K562 (cell line): Measurements from ENCODE around the gene MRPL41. TPM values are rescaled to one million over a fixed set of nuclear protein-coding genes. Genes with fewer than 3 reads are reported as not detected.

Experiments
- BRCA1 ChIP-seq, 2 experiments: fragments of 450-650 bp in 1 of 2; sonication (generic) in 1 of 2; formaldehyde crosslinking in 1 of 2; IDR thresholded peaks; 2 replicates each; pipeline versions ENCODE4 v1.5.0 to v1.6.1; 2017 to 2020; ENCODE audit warnings: mild to moderate bottlenecking in 1 of 2, missing genetic modification reagents in 1 of 2
- BRF1 ChIP-seq: IDR thresholded peaks from 3 replicates; pipeline ENCODE4 v1.6.1; 2011; ENCODE audit warnings: borderline replicate concordance, mild to moderate bottlenecking; ENCODE audit not compliant: insufficient read length; ENCODE audit errors: extremely low read depth
- CBFB ChIP-seq: sonication (generic); formaldehyde crosslinking; IDR thresholded peaks from 2 replicates; pipeline ENCODE4 v1.4.0; 2020; ENCODE audit warnings: mild to moderate bottlenecking, missing genetic modification reagents
- CHD2 ChIP-seq: IDR thresholded peaks from 2 replicates; pipeline ENCODE4 v1.6.1; 2011; ENCODE audit warnings: low read depth, low read length
- E2F1 ChIP-seq: sonication (generic); formaldehyde crosslinking; IDR thresholded peaks from 2 replicates; pipeline ENCODE4 v1.8.1; 2023; ENCODE audit warnings: mild to moderate bottlenecking, missing genetic modification reagents, moderate library complexity
- EZH2 ChIP-seq: IDR thresholded peaks from 2 replicates; pipeline ENCODE4 v1.6.1; 2012; ENCODE audit warnings: low read depth, mild to moderate bottlenecking, inconsistent platforms, low read length, borderline replicate concordance
- IRF9 ChIP-seq: fragments of 450-650 bp; IDR thresholded peaks from 2 replicates; pipeline ENCODE4 v1.6.1; 2016; ENCODE audit warnings: missing biosample characterization, missing genetic modification characterization
- MIER1 ChIP-seq: fragments of 450-650 bp; IDR thresholded peaks from 2 replicates; pipeline ENCODE4 v1.6.1; 2016; ENCODE audit warnings: antibody characterized with exemption, mild to moderate bottlenecking, low read depth
- MTA2 ChIP-seq: fragments of 450-650 bp; IDR thresholded peaks from 2 replicates; pipeline ENCODE4 v1.6.1; 2016; ENCODE audit warnings: low read depth
- SIN3A ChIP-seq, 2 experiments: fragments of 150-350 bp in 1 of 2; IDR thresholded peaks; 2 replicates each; pipeline ENCODE4 v1.6.1; 2011 to 2016; ENCODE audit warnings: borderline replicate concordance in 2 of 2, low read depth in 2 of 2, low read length in 2 of 2, mild to moderate bottlenecking in 2 of 2, moderate library complexity in 2 of 2; ENCODE audit not compliant: control insufficient read depth in 1 of 2
- SNAPC5 ChIP-seq: fragments of 250-450 bp; sonication (Bioruptor Pico); IDR thresholded peaks from 2 replicates; pipeline ENCODE4 v1.8.0; 2021; ENCODE audit warnings: moderate library complexity, mild to moderate bottlenecking, inconsistent platforms
- SRSF1 ChIP-seq: fragments of 200-400 bp; formaldehyde crosslinking; IDR thresholded peaks from 2 replicates; pipeline ENCODE4 v1.6.1; 2017; ENCODE audit warnings: mild to moderate bottlenecking, low read depth, low read length, moderate library complexity
- USF1 ChIP-seq: sonication (generic); formaldehyde crosslinking; IDR thresholded peaks from 2 replicates; pipeline ENCODE4 v1.9.0; 2022; ENCODE audit warnings: mild to moderate bottlenecking, missing genetic modification reagents
- VEZF1 ChIP-seq: fragments of 200-800 bp; sonication (Bioruptor generic); IDR thresholded peaks from 2 replicates; pipeline ENCODE4 v1.6.1; 2017; ENCODE audit warnings: missing genetic modification characterization, missing compliant biosample characterization
- ZBTB12 ChIP-seq: fragments of 250-450 bp; sonication (Bioruptor Pico); IDR thresholded peaks from 2 replicates; pipeline ENCODE4 v1.4.0; 2020
- ZNF253 ChIP-seq: fragments of 250-450 bp; sonication (Bioruptor Pico); conservative IDR thresholded peaks from 2 replicates; pipeline ENCODE4 v1.6.1; 2021; ENCODE audit warnings: mild to moderate bottlenecking
- ZNF3 ChIP-seq: fragments of 250-450 bp; sonication (Bioruptor Pico); IDR thresholded peaks from 2 replicates; pipeline ENCODE4 v1.5.0; 2021; ENCODE audit warnings: mild to moderate bottlenecking, moderate library complexity
- ZNF76 ChIP-seq: fragments of 250-450 bp; sonication (Bioruptor Pico); IDR thresholded peaks from 2 replicates; pipeline ENCODE4 v1.4.0; 2020; ENCODE audit warnings: mild to moderate bottlenecking, moderate library complexity, borderline replicate concordance
- ZSCAN29 ChIP-seq: fragments of 450-650 bp; IDR thresholded peaks from 2 replicates; pipeline ENCODE4 v1.6.1; 2017
- polyA plus RNA-seq, 8 experiments: library from polyadenylated mRNA; depleted of rRNA in 4 of 8; stranded (reverse) in 5 of 8; unstranded in 3 of 8; fragments of >200 nt; fragmentation: Nextera tagmentation in 2 of 8; fragmentation: Illumina TruSeq in 1 of 8; extraction: Ambion mirVana in 2 of 8; extraction: Trizol in 1 of 8; gene quantifications; 2 replicates each; pipeline versions ENCODE4 v1.2.1 to v1.2.3, GENCODE V29; 2011 to 2014; ENCODE audit warnings: inconsistent platforms in 1 of 8, missing spikeins in 1 of 8
- total RNA-seq, 7 experiments: library from RNA; depleted of rRNA in 6 of 7; stranded (reverse); fragments of >200 nt in 6 of 7; fragmentation: Illumina TruSeq in 2 of 7; extraction: Trizol in 2 of 7; gene quantifications; 2 replicates each; pipeline versions ENCODE4 v1.2.1 to v1.2.3, GENCODE V29; 2011 to 2021; ENCODE audit warnings: low replicate concordance in 1 of 7
- TF ChIP-seq, protein P1 (sequence below): fragments of 450-650 bp; conservative IDR thresholded peaks from 2 replicates; pipeline ENCODE4 v1.6.1; 2016; ENCODE audit warnings: missing genetic modification characterization, low read depth, mild to moderate bottlenecking, control low read depth, missing compliant biosample characterization

The MRPL41 gene
- total and polyA plus RNA-seq, 9 of the 15 experiments (the other 6 are each of a cell fraction or from before 2014, with no cell fraction given) = 2.6 to 259 (median 21.6) TPM

DNA sequence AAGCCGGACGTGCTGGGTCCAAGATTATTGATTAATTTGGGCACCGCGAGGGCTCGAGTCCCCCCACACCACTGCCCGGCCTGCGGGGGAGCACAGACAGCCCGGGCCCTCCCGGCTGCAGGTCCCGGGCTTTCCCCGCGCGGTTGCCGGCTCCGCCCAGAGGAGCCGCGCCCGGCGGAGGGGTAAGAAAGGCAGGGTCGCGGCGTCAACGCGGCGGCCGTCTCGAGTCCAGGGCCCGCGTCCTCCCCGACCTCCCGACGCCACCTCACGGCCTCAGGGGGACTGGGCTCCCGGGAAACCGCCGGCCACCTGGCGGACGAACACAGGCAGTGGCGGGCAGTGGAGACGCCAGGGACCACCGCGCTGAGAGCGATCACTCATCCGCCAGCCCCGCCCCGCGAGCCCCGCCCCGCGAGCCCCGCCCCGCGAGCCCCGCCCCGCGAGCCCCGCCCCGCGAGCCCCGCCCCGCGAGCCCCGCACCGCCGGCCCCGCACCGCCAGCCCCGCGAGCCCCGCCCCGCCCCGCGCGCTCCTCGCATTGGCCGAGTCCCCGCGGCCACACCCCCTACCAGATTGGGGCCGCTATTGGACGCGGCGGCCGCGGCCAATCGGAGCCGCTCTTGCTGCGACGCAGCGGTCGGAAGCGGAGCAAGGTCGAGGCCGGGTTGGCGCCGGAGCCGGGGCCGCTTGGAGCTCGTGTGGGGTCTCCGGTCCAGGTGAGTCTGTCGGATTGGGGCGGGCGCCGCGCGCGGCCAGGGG is at the start of gene MRPL41 (continued):
- TF ChIP-seq ZBTB12 (CRISPR knock-in tag) (no peak), SNAPC5 (CRISPR knock-in tag) (no peak), CBFB (CRISPR knock-in tag) (no peak), ZNF253 (no peak), CHD2 (peak; percentile 49; the same call in 1 of the 2 replicates), MTA2 (no peak), VEZF1 (CRISPR knock-in tag) (peak; percentile 77), SIN3A (IDR thresholded peaks at IDR 0.05; ENCODE audit: borderline replicate concordance in 2 of 2, control insufficient read depth in 1 of 2, low read depth in 2 of 2, low read length in 2 of 2) (peak; percentile 33 to 34; a peak in 1 of 4 replicates), ZNF3 (CRISPR knock-in tag) (no peak), ZNF76 (CRISPR knock-in tag) (no peak), BRF1 (no peak), BRCA1 (IDR thresholded peaks at IDR 0.05) (no peak), BRCA1 (CRISPR knock-in tag; IDR thresholded peaks at IDR 0.05) (no peak), MIER1 (no peak), SRSF1 (no peak), EZH2 (no peak), USF1 (CRISPR knock-in tag) (no peak), IRF9 (tag) (no peak), ZSCAN29 (no peak), E2F1 (CRISPR knock-in tag) (no peak)
- TF ChIP-seq, protein P1, sequence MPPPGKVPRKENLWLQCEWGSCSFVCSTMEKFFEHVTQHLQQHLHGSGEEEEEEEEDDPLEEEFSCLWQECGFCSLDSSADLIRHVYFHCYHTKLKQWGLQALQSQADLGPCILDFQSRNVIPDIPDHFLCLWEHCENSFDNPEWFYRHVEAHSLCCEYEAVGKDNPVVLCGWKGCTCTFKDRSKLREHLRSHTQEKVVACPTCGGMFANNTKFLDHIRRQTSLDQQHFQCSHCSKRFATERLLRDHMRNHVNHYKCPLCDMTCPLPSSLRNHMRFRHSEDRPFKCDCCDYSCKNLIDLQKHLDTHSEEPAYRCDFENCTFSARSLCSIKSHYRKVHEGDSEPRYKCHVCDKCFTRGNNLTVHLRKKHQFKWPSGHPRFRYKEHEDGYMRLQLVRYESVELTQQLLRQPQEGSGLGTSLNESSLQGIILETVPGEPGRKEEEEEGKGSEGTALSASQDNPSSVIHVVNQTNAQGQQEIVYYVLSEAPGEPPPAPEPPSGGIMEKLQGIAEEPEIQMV (tag) = no peak
